ENCODE results near the gene TPST1. TPM values are rescaled to one million over a fixed set of nuclear protein-coding genes. Genes with fewer than 3 reads are reported as not detected.

TPST1 gene
- total and polyA plus RNA-seq, 2 of the 8 experiments (the other 6 are each of a cell fraction or from before 2014, with no cell fraction given) = 8.2 to 18.4 TPM

DNA sequence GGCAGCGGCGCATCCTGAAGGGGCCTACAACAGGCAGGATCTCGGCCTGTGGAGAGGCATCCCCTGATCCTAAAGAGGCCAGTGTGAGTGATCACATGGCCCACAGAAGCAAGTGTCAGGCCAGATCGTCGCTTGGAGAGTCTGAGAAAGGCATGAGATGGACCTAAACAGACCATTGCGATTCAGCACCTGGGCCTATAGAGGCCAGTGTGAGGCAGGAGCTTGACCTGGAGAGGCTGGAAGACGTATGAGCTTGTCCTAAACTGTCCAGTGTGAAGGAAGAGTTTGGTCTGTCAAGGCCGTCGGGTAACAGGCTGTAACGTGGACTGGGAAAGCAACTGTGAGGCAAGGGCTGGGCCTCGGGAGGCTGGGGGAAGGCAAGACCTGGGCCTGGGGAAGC, 172.6 kb downstream of the TPST1 start:
- Histone ChIP-seq H3K18ac (ENCODE audit: extremely low read depth, low read length) (no peak overlapping the region), H3K23ac (ENCODE audit: insufficient read length) (no peak overlapping the region), H2AK5ac (ENCODE audit: low read depth, low read length) (no peak overlapping the region), H3K56ac (replicated peaks; ENCODE audit: insufficient read length, low read depth, low read length) (no peak overlapping the region), H2AFZ (ENCODE audit: low read length) (no peak overlapping the region), H3K4me2 (ENCODE audit: insufficient read depth in 1 of 2, low read depth in 2 of 2, low read length in 2 of 2) (no peak overlapping the region), H3K79me1 (ENCODE audit: low read depth, low read length) (no peaks in the 10 kb centered on the region), H3K27ac (ENCODE audit: low read depth, low read length) (no peak overlapping the region), H3K4me1 (replicated peaks in 1 of 4; ENCODE audit: control insufficient read depth in 3 of 4, insufficient read depth in 4 of 4, low read length in 3 of 4) (no peaks in the 10 kb centered on the region), H3K23me2 (ENCODE audit: low read depth, low read length) (no peaks in the 10 kb centered on the region), H2BK15ac (ENCODE audit: low read length) (no peak overlapping the region), H3K36me3 (ENCODE audit: control insufficient read depth in 2 of 4, insufficient read depth in 4 of 4, low read length in 3 of 4) (peaks cover 0 to 5% (median 0%) of the 10 kb centered on the region in 4 experiments; a peak in 4 of 8 replicates), H2BK120ac (replicated peaks; ENCODE audit: low read depth, low read length) (no peak overlapping the region), H3K14ac (ENCODE audit: insufficient read length) (no peak overlapping the region), H2BK20ac (ENCODE audit: low read length) (no peak overlapping the region), H4K8ac (ENCODE audit: extremely low read depth, insufficient read depth, low read length) (no peak overlapping the region), H3K4ac (replicated peaks; ENCODE audit: insufficient read length, low read depth, low read length) (no peak overlapping the region), H3K27me3 (replicated peaks in 1 of 4; ENCODE audit: control insufficient read depth in 3 of 4, extremely low read depth in 1 of 4, insufficient read depth in 3 of 4, low read length in 3 of 4) (no peaks in the 10 kb centered on the region), H3K9ac (replicated peaks in 1 of 4; ENCODE audit: extremely low read depth in 1 of 4, low read depth in 3 of 4, low read length in 3 of 4) (no peak overlapping the region), H3K4me3 (ENCODE audit: extremely low read depth in 1 of 4, insufficient read depth in 2 of 4, low read depth in 3 of 4, low read length in 4 of 4) (no peak overlapping the region), H4K5ac (ENCODE audit: insufficient read length, low read depth, low read length) (no peak overlapping the region), H4K20me1 (replicated peaks in 1 of 2; ENCODE audit: control insufficient read depth in 1 of 2, insufficient read depth in 2 of 2, low read length in 2 of 2) (no peaks in the 10 kb centered on the region), H4K91ac (replicated peaks; ENCODE audit: insufficient read length, low read length) (no peak overlapping the region), H3K9me3 (ENCODE audit: insufficient read depth in 2 of 2, low read depth in 1 of 2, low read length in 1 of 2) (no peaks in the 10 kb centered on the region), H2BK5ac (ENCODE audit: low read depth, low read length) (no peak overlapping the region; the same call in 1 of the 2 replicates), H2BK12ac (ENCODE audit: low read depth, low read length) (no peak overlapping the region), H3K79me2 (ENCODE audit: control insufficient read depth in 1 of 2, insufficient read depth in 2 of 2, low read length in 2 of 2) (no peaks in the 10 kb centered on the region)
- no peak for FAIRE-seq
- no peak for DNase-seq (ENCODE audit: low read depth in 1 of 2, low spot score in 2 of 2)
- 92% methylated on average over 11 of the region's 11 CpGs; no CpG with 5 or more reads in 1 of the 2 experiments for WGBS, 2 experiments (ENCODE audit: extremely low coverage in 1 of 2, insufficient coverage in 1 of 2, insufficient read length in 1 of 2, insufficient replicate concordance in 2 of 2, low coverage in 1 of 2, low lambda C conversion rate in 2 of 2, missing lambda C conversion rate in 1 of 2)
- ChIA-PET POLR2A (ENCODE audit: partially characterized antibody) (no interaction called here), CTCF (ENCODE audit: partially characterized antibody) (interaction anchor here (0.5 to 2.1 kb wide), 4 partner anchors 13 to 173 kb away, joined by 3 to 7 read pairs (median 3); partner anchors contain the start of gene TPST1)
- TF ChIP-seq, protein P1, sequence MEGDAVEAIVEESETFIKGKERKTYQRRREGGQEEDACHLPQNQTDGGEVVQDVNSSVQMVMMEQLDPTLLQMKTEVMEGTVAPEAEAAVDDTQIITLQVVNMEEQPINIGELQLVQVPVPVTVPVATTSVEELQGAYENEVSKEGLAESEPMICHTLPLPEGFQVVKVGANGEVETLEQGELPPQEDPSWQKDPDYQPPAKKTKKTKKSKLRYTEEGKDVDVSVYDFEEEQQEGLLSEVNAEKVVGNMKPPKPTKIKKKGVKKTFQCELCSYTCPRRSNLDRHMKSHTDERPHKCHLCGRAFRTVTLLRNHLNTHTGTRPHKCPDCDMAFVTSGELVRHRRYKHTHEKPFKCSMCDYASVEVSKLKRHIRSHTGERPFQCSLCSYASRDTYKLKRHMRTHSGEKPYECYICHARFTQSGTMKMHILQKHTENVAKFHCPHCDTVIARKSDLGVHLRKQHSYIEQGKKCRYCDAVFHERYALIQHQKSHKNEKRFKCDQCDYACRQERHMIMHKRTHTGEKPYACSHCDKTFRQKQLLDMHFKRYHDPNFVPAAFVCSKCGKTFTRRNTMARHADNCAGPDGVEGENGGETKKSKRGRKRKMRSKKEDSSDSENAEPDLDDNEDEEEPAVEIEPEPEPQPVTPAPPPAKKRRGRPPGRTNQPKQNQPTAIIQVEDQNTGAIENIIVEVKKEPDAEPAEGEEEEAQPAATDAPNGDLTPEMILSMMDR (IDR thresholded peaks at IDR 0.05; ENCODE audit: control extremely low read depth in 1 of 3, insufficient read depth in 1 of 3, low read depth in 1 of 3, low read length in 3 of 3) = no peak
- TF ChIP-seq ASH2L (IDR thresholded peaks at IDR 0.05; ENCODE audit: low read length) (no peak), NRF1 (IDR thresholded peaks at IDR 0.05; ENCODE audit: low read depth, low read length) (no peak), NANOG (IDR thresholded peaks at IDR 0.05; ENCODE audit: insufficient read depth, low read depth, low read length, poor library complexity, severe bottlenecking) (no peak), CBX5 (IDR thresholded peaks at IDR 0.05; ENCODE audit: low read depth, low read length) (no peak), SUZ12 (IDR thresholded peaks at IDR 0.05; ENCODE audit: low read length) (no peak)

Measured in H1 (cell line).